ENCODE data around the gene CRACR2A.

CRACR2A gene

GRCh38 chr12:3751151-3752095 lies 1.5 kb downstream of the CRACR2A start:
- no peak for DNase-seq

DNA sequence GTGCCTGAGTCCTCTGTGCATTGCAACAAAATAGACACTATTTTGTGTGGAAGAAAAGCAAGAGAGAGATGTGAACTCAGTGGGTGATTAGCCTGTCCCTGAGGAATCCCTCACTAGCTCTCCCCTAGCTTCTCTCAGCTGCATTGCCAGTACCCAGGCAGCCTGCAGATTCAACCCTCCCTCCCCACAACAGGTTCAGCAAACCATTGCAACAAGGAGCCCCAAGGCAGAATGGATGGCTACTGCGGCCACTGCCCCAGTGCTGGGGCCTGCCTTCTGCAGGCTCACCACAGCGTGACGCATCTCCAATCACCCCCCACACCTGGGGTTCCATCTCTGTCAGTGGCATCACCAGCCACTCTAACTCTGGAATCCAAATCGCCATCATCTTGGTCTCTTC lies 2.3 kb downstream of the CRACR2A start:
- DNase-seq = no peak

GRCh38 chr12:3748620-3749019 lies 4.3 kb downstream of the CRACR2A start:
- DNase-seq = no peak

- DNase-seq = no peak
These were observed 4.8 kb downstream of the CRACR2A start for GRCh38 chr12:3747976-3748619.

GRCh38 chr12:3747543-3747942 lies 5.4 kb downstream of the CRACR2A start:
- DNase-seq = no peak

- DNase-seq = no peak
These were observed 6.2 kb downstream of the CRACR2A start for GRCh38 chr12:3746758-3747157.

DNA sequence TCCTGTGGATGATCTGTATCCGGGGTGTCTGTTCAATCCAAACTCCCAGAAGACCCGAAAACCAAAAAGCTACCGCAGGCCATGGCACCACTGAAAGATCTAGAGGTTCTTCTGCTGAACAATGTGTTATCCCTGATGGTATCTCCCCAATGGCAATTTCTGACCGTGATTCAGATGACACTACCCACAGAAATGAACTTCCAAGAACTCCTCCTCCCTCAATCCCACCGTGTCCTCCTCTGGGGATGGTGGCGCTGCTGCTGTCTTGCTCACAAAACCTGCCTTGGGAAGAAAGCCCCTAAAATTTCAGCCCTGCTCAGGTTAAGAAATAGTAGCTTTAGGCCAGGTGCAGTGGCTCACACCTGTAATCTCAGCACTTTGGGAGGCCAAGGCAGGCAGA lies 7.8 kb downstream of the CRACR2A start:
- DNase-seq = peak; percentile 40

DNA sequence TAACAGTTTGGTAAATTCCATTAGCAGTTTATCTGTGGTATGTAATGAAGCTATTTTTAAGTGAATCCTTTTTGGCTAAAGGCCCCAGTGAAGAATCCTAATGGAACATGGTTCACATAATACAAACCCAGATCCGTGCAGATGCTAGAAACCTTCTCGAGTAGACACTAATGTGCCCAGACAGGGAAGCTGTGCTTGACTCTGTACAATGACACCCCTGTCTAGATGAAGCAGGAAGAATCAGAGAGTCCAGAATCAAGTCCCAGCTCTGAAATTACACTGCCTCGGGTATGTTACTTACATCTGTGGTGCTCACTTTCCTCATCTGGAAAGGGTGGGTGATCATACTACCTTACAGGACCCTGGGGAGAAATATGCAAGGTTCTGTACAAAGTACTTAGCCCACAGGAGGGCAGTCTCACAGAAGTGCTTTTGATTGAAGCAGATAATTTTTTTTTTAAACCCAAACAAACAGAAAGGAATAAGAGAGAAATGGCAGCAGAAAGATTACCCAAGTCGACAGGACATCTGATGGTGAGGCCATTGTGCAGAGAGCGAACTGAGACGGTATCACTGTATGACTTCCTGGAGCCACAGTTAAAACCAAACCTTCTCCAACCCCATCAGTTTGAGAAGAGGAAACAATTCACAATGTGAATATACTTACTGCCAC lies 8.5 kb downstream of the CRACR2A start:
- no peak for DNase-seq

DNA sequence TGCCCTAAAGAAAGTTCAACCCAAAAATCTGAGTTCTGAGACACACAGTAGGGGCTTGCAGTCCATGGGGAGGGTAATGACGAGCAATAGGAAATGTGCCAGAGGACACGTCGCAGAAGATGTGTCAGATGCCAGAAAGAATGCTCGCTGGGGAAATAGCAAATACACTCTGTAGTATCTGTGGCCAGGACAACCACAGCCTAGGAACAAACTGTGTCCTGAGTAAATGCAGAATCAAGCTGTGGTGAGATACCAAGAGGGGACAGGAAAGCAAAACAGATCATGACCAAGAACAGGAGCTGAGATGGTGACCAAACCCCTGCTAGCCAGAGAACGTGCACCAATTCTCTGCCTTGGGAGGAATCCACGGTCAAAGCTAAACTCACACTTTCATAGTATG lies 9.1 kb downstream of the CRACR2A start:
- DNase-seq = no peak

DNA sequence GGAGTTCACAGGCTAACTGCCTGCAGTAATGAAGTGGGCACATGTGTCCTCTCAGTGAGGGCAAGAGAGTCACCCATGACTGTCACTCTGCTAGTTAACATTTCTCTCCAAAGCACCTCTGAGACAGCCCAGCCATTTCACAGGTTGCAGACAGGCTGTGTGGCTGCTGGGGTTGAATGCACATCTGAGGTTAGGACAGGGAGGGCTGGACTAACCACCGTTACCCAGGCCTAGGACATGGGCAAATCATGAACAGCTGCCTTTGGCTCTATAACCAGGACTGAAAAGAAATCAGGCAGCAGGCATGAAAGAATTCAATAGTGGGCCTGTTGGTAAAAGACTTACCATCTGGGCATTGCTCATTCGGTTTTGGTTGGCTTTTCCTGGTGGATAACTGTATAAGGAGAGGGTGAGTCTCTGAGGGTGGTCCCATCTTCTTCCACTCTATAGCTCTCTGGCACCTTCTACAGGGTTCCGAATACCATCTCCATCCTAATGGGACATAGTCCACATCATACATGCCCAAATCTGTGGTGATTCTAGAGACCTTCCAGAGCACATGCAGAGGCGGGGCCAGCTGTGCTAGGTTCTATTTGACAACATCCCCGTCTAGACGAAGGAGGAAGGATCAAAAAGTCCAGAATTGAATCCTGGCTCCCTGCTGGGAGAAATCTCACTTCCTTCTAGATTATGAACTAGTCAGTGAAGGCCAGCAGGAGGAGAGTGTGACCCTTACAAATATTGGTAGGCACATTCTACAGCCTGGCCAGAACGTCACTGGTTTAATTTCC lies 10.8 kb downstream of the CRACR2A start:
- no peak for DNase-seq

- no peak for DNase-seq
These were observed 12.3 kb downstream of the CRACR2A start for GRCh38 chr12:3740480-3741231.

DNA sequence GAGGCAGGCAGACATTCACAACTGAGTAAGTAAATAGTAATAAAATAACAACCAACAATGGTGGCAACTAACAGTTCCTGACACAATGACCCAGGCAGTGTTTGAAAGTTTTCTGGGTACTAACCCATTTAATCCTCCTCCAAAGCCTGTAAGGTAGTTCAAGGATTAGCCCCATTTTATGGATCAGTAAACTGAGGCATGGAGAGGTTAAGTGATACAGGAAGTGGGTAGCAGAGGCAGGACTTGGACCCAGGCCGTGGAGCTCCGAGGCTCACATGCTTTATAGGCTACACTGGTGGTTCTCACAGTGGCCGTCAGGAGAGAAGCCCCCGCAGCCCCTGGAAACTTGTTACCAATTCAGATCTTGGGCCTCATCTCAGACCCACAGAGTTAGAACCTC lies 17.5 kb downstream of the CRACR2A start:
- no peak for DNase-seq

- no peak for DNase-seq
These were observed 20.0 kb downstream of the CRACR2A start for GRCh38 chr12:3732901-3733300.

GRCh38 chr12:3730111-3730510 lies 22.8 kb downstream of the CRACR2A start:
- DNase-seq = no peak

- no peak for DNase-seq
These were observed 24.2 kb downstream of the CRACR2A start for GRCh38 chr12:3728686-3729085.

GRCh38 chr12:3727877-3728632 lies 24.9 kb downstream of the CRACR2A start:
- DNase-seq = no peak

GRCh38 chr12:3727354-3727753 lies 25.6 kb downstream of the CRACR2A start:
- DNase-seq = no peak

- DNase-seq = no peak
These were observed 26.5 kb downstream of the CRACR2A start for GRCh38 chr12:3726456-3726855.

- DNase-seq = no peak
These were observed 27.4 kb downstream of the CRACR2A start for GRCh38 chr12:3725388-3726115.

All from left hindlimb (tissue), 1 donor.